HEK293T (cell line): ENCODE data around the gene TRIM63.

Experiments
- CTCF ChIA-PET: fragments of 350-600 bp; formaldehyde crosslinking; extraction: SDS; loops from one replicate; lab custom pipeline; 2021; ENCODE audit warnings: antibody characterized with exemption, inconsistent platforms; lab: Yijun Ruan, JAX
- POLR2A ChIA-PET: fragments of 350-600 bp; formaldehyde crosslinking; extraction: SDS; loops from one replicate; lab custom pipeline; 2020; ENCODE audit warnings: antibody characterized with exemption, inconsistent platforms; lab: Yijun Ruan, JAX
- DNase-seq: peaks from one replicate; pipeline ENCODE4 v3.0.0; 2012; ENCODE audit warnings: mixed read lengths; ENCODE audit errors: extremely low spot score
- ARNT ChIP-seq: fragments of 450-650 bp; IDR thresholded peaks from 2 replicates; pipeline ENCODE4 v1.6.1; 2017; ENCODE audit warnings: mild to moderate bottlenecking
- BHLHE40 ChIP-seq: fragments of 450-650 bp; IDR thresholded peaks from 2 replicates; pipeline ENCODE4 v1.6.1; 2016; ENCODE audit warnings: mild to moderate bottlenecking, moderate library complexity, borderline replicate concordance
- CTBP1 ChIP-seq: fragments of 450-650 bp; IDR thresholded peaks from 2 replicates; pipeline ENCODE4 v1.6.1; 2016; ENCODE audit warnings: borderline replicate concordance
- ELF4 ChIP-seq: fragments of 450-650 bp; IDR thresholded peaks from 2 replicates; pipeline ENCODE4 v1.6.1; 2017; ENCODE audit warnings: antibody characterized with exemption
- FOXA1 ChIP-seq: fragments of 450-650 bp; IDR thresholded peaks from 2 replicates; pipeline ENCODE4 v1.6.1; 2016; ENCODE audit warnings: mild to moderate bottlenecking
- FOXK2 ChIP-seq: fragments of 450-650 bp; IDR thresholded peaks from 2 replicates; pipeline ENCODE4 v1.6.1; 2016; ENCODE audit warnings: mild to moderate bottlenecking
- FOXM1 ChIP-seq: fragments of 450-650 bp; IDR thresholded peaks from 2 replicates; pipeline ENCODE4 v1.6.1; 2017; ENCODE audit warnings: mild to moderate bottlenecking, borderline replicate concordance
- HDGF ChIP-seq: fragments of 450-650 bp; IDR thresholded peaks from 2 replicates; pipeline ENCODE4 v1.6.1; 2017; ENCODE audit warnings: antibody characterized with exemption, borderline replicate concordance
- L3MBTL2 ChIP-seq: fragments of 450-650 bp; conservative IDR thresholded peaks from 2 replicates; pipeline ENCODE4 v1.6.1; 2016; ENCODE audit warnings: mild to moderate bottlenecking
- LEF1 ChIP-seq: fragments of 450-650 bp; IDR thresholded peaks from 2 replicates; pipeline ENCODE4 v1.6.1; 2017; ENCODE audit warnings: mild to moderate bottlenecking, borderline replicate concordance
- NFRKB ChIP-seq: fragments of 450-650 bp; IDR thresholded peaks from 2 replicates; pipeline ENCODE4 v1.6.1; 2016; ENCODE audit warnings: mild to moderate bottlenecking, moderate library complexity
- PKNOX1 ChIP-seq: fragments of 450-650 bp; IDR thresholded peaks from 2 replicates; pipeline ENCODE4 v1.6.1; 2016
- SP1 ChIP-seq: fragments of 450-650 bp; IDR thresholded peaks from 2 replicates; pipeline ENCODE4 v1.6.1; 2017
- SUZ12 ChIP-seq: fragments of 450-650 bp; IDR thresholded peaks from 2 replicates; pipeline ENCODE4 v1.6.1; 2016; ENCODE audit warnings: mild to moderate bottlenecking
- TARDBP ChIP-seq: fragments of 450-650 bp; IDR thresholded peaks from 2 replicates; pipeline ENCODE4 v1.6.1; 2016
- ZNF384 ChIP-seq: fragments of 450-650 bp; IDR thresholded peaks from 2 replicates; pipeline ENCODE4 v1.6.1; 2016

The TRIM63 gene

GRCh38 chr1:26043765-26044164 lies 23.7 kb downstream of the TRIM63 start:
- DNase-seq, result no peak
- POLR2A ChIA-PET, result interaction anchor here (1.1 to 2.7 kb wide), 2 partner anchors 8 to 126 kb away, joined by 4 to 14 read pairs; partner anchors contain the start of gene ZNF593
- no peak for TF ChIP-seq ARNT
- TF ChIP-seq SP1, result no peak
- TF ChIP-seq CTBP1, result no peak
- no peak for TF ChIP-seq FOXM1
- no peak for TF ChIP-seq LEF1
- no peak for TF ChIP-seq FOXK2
- TF ChIP-seq TARDBP, result no peak
- no peak for TF ChIP-seq L3MBTL2
- no peak for TF ChIP-seq SUZ12
- no peak for TF ChIP-seq ZNF384
- TF ChIP-seq BHLHE40, result no peak
- TF ChIP-seq FOXA1, result no peak
- no peak for TF ChIP-seq ELF4
- TF ChIP-seq NFRKB, result no peak
- no peak for TF ChIP-seq PKNOX1
- TF ChIP-seq HDGF, result no peak
- CTCF ChIA-PET, result interaction anchor here (1.3 kb wide), 1 partner anchor 126 kb away, joined by 3 read pairs; the partner anchor contains the start of gene ZNF593

DNA sequence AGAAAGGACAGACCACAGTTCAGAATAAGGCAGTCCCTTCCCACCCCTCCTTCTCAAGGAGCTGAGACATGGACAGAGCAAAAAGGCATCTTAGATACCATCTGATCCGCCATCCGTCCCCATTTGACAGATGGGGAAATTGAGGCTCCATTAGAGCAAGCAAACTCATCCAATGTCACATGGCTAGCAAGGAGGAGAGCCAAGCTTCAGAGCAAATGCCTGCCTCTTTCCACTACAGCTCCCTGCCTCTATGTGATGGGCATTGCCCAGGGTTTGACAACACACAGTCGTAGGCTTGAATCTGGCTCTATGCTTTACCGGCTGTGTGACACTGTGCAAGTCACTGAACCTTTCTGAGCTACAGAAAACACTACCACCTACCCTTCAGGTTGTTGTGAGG lies 25.5 kb downstream of the TRIM63 start:
- TF ChIP-seq SP1 (no peak), CTBP1 (no peak), ARNT (no peak), FOXM1 (no peak), NFRKB (no peak), L3MBTL2 (no peak), LEF1 (no peak), BHLHE40 (no peak), FOXA1 (no peak), ELF4 (no peak), HDGF (no peak)
- ChIA-PET POLR2A (interaction anchor here (1.1 kb wide), 1 partner anchor 44 kb away, joined by 3 read pairs; the partner anchor contains the start of gene PAFAH2), CTCF (no interaction called here)
- DNase-seq, result no peak

DNA sequence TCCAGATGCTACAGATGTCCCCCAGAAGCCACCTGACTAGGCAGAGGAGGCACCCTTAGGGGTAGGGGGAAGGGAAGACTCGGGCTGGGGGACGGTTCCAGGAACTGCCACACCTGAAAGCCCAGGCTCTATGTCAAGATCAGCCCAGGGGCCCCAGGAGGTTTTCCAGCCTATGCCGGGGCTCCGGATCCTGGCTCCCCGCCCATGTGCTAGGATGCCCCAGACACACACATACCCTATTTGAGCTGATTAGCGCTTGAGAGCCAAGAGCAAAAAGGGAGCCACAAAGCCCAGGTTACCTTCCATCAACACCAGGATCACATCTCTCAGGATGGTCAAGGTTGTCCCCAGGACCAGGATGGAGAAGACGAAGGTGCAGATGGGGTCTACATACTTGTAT lies 26.0 kb downstream of the TRIM63 start:
- CTCF ChIA-PET, result no interaction called here
- POLR2A ChIA-PET, result interaction anchor here (1.1 kb wide), 1 partner anchor 44 kb away, joined by 3 read pairs; the partner anchor contains the start of gene PAFAH2

DNA sequence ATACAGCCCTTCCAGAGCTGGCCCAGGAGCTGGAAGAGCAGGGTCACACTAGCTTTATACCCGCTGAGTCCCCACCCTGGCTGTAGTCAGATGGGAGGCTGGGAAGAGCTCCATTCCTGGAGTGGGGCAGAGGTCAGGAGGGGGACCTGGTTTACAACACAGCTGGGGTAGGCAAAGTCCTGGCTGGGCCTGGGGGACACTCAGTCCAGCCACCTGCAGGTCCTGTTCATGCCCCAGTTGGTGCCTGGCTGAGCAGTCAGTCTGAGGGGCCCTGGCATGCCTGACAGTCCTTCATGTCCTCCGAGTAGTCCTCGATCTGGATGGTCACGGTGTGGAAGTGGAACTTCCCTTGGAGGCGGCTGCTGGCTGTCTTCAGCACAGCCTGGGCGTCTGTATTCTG lies 28.5 kb downstream of the TRIM63 start:
- ChIA-PET CTCF (interaction anchor here (1.1 kb wide), 1 partner anchor 106 kb away, joined by 3 read pairs; no protein-coding TSS in a partner anchor), POLR2A (interaction anchor here (1.2 kb wide), 1 partner anchor 74 kb away, joined by 3 read pairs; no protein-coding TSS in a partner anchor)
- TF ChIP-seq SP1 (no peak), SUZ12 (no peak), TARDBP (no peak), ARNT (no peak), CTBP1 (no peak), FOXK2 (no peak), FOXA1 (no peak), ZNF384 (no peak), ELF4 (no peak), FOXM1 (no peak), BHLHE40 (no peak), NFRKB (no peak), HDGF (no peak), L3MBTL2 (no peak), LEF1 (no peak), PKNOX1 (no peak)
- DNase-seq, result no peak

More for the DNA sequence above, 26.0 kb downstream of the TRIM63 start:
- no peak for DNase-seq
- no peak for TF ChIP-seq HDGF
- TF ChIP-seq FOXA1, result no peak
- no peak for TF ChIP-seq L3MBTL2
- no peak for TF ChIP-seq NFRKB
- TF ChIP-seq LEF1, result no peak
- no peak for TF ChIP-seq ARNT
- no peak for TF ChIP-seq ELF4

DNA sequence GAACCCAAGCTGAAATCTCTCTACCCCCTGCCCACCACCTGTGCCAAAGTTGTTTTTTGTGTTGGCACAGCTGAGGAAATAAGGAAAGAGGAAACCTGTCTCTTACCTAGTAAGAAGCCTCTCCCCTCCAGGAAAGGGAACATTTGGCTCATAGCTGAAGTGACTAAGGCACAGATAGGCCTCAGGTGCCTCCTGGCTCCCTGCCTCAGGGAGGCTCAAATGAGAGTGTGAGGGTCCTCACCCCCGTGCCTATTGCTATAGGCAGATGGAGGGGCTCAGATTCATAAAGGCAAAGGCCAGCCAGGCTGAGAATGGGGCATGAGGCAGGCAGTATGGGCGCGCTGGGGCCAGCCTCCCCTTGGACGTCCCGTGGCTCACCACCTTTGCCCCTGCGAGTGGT lies 29.0 kb downstream of the TRIM63 start:
- TF ChIP-seq ZNF384, result no peak
- TF ChIP-seq ARNT, result no peak
- TF ChIP-seq HDGF, result no peak
- no peak for TF ChIP-seq LEF1
- no peak for TF ChIP-seq TARDBP
- TF ChIP-seq FOXA1, result no peak
- no peak for TF ChIP-seq FOXK2
- TF ChIP-seq ELF4, result no peak
- no peak for TF ChIP-seq BHLHE40
- TF ChIP-seq L3MBTL2, result no peak
- TF ChIP-seq NFRKB, result no peak
- no peak for TF ChIP-seq CTBP1
- TF ChIP-seq PKNOX1, result no peak
- no peak for DNase-seq
- POLR2A ChIA-PET, result interaction anchor here (1.2 kb wide), 1 partner anchor 74 kb away, joined by 3 read pairs; no protein-coding TSS in a partner anchor
- CTCF ChIA-PET, result no interaction called here

DNA sequence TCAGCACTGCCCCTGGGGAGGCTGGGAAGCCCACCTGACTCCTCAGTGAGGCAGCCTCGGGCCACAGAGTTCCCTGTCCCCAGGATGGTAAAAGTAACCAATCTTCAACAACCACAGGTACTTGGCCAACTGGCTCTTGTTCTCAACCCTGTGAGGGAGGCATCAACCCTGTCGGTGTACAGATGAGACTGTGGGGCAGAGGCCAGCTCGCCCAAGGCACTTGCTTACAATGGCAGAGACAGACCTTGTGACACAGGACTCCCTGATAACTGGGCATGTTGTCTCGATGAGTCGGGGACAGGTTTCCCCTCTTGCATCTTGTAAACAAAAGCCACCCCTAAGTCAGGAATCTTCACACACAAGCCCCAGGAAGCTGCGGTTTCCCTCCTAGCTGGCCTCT lies 29.5 kb downstream of the TRIM63 start:
- CTCF ChIA-PET, result no interaction called here

More for the DNA sequence above, 29.5 kb downstream of the TRIM63 start:
- POLR2A ChIA-PET, result interaction anchor here (1.2 kb wide), 1 partner anchor 75 kb away, joined by 3 read pairs; no protein-coding TSS in a partner anchor
- no peak for TF ChIP-seq NFRKB
- DNase-seq, result no peak
